ENCODE measurements around the gene RANBP3.

RANBP3 gene

DNA sequence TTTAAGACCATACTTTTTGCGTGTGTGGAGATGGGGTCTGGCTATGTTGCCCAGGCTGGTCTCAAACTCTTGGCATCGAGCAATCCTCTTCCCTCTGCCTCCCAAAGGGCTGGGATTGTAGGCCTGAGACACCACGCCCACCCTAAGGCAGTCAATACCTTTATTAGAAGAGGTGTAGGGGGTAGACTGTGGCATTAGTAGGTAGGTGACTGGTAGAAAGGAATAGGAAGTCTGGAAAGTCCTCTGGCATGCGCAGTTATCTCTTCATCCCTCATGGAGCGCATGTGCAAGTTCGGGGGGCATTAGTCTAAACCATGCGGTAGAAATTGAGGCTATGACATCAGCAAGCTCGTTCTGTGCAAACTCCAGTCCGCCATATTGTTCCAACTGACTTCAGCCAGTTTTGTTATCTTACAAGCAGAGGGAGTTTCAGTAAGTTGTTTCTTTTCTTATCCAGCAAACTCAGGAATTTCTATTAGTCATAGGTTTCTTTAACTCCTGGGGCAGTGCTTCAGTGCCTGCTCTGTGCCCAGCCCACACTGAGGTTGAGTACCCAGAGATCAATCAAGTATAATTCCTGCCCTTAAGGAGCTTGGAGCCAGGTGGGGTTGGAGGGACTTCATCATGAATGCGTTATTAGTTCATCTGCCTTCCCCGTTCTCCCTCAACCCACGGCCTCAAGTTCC is 7.3 kb upstream of the RANBP3 start:
- no peak for DNase-seq

GRCh38 chr19:5984600-5984999 is 6.7 kb upstream of the RANBP3 start:
- no peak for DNase-seq

GRCh38 chr19:5983367-5983955 is 5.5 kb upstream of the RANBP3 start:
- DNase-seq: no peak

DNA sequence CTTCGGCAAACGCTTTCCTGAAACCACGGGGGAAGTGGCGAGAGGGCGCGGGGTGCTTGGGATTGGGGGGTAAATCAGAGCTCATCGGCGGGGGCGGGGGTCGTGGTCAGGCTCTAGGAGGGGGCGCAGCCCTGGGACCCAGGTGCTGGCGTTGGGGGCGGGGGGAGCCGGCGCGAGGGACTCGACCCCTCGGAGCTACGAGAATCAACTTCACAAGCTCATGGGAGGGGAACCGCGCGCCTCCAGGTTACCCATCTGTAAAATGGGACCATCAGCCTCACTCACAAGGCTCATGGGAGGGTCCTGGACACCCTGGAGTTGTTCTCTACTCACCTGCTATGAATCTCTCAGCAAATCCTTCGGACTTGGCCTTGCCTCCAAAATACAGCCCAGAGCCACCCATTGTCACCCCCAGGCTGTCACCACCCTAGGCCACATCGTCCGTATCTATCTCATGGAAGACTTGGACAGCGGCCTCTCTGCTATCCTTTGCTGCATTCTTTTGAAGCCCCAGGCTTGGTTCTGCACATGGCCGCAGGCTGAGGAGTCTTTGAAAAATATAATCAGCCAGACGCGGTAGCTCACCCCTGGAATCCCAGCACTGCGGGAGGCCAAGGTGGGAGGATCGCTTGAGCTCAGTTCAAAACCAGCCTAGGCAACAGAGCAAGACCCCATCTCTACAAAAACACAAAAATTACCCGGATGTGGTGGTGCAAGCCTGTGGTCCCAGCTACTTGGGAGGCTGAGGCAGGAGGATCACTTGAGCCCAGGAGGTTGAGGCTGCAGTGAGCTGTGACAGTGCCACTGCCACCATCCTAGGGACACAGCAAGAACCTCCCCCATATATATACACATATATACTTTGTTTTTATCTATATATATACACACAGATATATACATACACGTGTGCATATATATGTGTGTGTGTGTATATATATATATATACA is 939 bp upstream of the RANBP3 start:
- DNase-seq: no peak

- DNase-seq: peak; percentile 35
Measured at GRCh38 chr19:5977222-5977784, 637 bp downstream of the RANBP3 start.

DNA sequence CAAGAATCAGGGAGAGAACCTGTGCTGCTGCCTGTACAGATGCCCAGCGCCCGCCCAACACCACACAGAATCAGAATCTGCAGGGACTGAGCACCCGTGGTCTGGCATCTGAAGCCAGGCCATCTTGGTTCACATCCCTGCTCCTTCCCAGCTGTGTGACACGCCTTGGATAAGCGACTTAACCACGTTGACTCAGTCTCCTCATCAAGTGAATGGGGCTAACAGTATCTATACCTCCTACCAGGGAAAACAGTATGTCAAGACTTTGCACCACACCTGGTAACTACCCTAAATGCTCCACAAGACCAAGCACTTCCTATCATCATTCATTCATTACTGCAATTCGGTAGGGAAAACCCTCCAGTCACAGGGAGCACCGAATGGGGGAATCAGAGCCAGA is 1.2 kb downstream of the RANBP3 start:
- no peak for DNase-seq

DNA sequence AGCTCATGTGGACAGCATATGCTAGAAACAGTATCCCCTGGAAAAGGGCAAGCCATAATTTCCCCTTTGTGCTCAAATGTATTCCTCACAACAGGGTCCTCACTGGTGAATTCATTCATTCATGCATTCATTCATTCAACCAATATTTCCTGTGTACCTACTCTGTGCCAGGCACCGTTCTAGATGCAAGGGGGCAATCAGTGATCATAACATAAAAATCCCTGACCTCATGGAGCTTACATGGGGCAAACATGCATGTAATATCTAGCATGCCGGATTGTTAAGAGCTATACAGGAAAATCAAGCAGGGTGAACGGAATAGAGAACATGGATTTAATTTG is 2.6 kb downstream of the RANBP3 start:
- DNase-seq: no peak

- peak; percentile 35 for DNase-seq
Measured at GRCh38 chr19:5974721-5975387, 3.1 kb downstream of the RANBP3 start.

- no peak for DNase-seq
Measured at GRCh38 chr19:5973867-5974635, 3.9 kb downstream of the RANBP3 start.

- DNase-seq: no peak
Measured at GRCh38 chr19:5973376-5973775, 4.6 kb downstream of the RANBP3 start.

DNA sequence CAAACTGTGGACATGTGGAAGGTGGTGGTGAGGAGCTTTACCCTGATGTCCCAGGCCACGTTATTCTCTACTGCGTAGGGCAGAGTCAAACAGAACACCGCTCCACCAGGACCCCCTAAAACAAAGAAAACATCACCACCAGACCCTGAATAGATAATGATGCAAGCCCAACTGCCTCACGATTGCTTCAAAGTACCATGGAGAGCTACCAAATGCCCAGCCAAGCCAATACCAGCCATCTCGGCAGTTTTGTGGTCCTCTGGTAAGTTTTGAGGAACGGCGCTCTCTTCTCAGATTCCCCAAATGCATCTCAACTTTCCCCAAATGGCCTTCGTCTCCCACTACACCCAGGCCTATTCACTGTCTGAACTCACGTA is 5.6 kb downstream of the RANBP3 start:
- no peak for DNase-seq

GRCh38 chr19:5971714-5972354 is 6.1 kb downstream of the RANBP3 start:
- DNase-seq: no peak

DNA sequence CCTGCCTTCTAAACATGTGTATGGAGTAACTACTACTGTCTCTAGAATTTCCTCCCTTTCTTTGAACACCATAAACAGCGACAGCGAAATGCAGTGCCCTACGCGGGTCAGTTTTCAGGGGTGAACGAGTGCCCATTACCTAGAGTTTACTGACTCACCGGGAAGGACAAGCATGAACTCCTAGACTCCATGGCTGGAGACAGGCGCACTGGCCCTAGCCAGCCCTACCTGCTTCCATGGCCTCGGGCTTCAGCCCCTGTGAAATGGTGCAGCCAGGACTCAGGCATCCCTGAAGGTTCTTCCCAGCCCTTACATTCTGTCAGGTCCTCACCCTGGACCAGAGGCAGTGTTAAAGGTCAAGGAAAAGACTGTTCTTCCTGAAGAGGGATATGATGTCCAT is 8.5 kb downstream of the RANBP3 start:
- DNase-seq: no peak

GRCh38 chr19:5968431-5969373 is 9.2 kb downstream of the RANBP3 start:
- no peak for DNase-seq

GRCh38 chr19:5967994-5968430 is 9.9 kb downstream of the RANBP3 start:
- peak; percentile 62 for DNase-seq

DNA sequence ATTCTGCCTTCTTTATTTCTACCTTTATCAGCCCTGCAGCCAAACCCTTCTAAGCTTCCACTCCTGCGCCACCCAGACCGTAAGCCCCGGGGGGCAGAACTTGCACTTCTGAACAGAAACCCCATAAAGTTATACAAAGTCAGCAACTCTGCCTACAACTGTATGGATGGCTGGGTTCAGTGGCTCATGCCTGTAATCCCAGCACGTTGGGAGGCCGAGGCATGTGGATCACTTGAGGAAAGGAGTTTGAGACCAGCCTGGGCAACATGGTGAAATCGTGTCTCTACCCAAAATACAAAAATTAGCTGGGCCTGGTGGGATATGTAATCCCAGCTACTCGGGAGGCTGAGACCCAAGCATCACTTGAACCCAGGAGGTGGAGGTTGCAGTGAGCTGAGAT is 10.4 kb downstream of the RANBP3 start:
- DNase-seq: no peak

DNA sequence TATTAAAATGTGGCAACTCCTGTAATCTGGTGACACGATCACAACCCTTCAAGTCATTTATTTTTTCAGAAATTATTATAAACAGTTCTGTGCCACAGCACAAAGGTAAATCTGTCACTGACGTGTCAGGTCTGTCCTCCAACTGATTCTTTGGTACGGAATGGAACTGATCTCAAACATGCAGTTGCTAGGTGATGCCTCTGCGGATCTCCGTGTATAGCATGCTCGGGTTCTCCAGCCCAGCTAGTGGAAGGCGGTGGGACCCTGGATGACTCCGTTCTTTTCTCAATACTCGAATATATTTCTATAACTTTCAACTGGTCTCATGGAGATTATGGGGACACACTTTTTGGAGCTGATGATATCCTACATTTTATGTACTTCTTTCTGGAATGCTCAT is 11.0 kb downstream of the RANBP3 start:
- no peak for DNase-seq

- DNase-seq: no peak
Measured at GRCh38 chr19:5966215-5966614, 11.7 kb downstream of the RANBP3 start.

DNA sequence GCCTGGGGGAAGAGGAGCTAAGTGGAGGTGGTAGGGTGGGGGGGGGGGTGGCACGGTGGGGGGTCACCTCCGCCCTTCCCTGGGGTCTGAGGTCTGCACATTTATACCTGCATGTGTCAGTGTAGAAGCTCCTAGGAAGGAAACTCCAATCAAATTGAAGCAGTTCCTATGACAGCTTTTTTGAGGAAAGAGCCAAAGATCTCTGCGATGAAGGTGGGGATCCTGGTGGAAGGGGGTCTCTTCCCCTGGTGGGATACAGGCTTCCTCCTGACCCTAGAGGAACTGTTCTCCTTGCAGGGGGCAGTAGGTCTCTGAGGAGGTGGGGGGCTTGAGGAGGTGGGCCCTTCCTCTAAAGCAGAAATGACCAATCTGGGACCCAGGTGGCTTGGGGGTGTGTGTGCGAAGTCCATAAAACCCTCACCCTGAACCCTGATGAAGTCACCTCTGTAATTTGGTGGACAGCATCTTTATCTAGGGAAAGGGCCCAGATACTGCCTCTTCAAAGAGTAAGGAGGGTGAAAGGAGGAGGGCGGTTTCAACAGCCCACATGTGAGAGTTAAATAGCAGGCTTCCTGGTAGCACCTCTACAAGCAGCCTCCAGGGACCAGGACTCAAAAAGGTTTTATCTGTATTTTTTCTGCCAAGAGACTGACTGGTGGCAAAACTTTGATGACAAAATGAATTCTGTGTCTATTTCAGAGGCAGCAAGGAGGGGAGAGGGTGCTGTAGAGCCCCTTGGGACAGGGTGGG is 12.9 kb downstream of the RANBP3 start:
- no peak for DNase-seq

GRCh38 chr19:5963855-5964254 is 14.1 kb downstream of the RANBP3 start:
- DNase-seq: no peak
